ENCODE measurements around the gene PKP4. TPM values are rescaled to one million over a fixed set of nuclear protein-coding genes. Genes with fewer than 3 reads are reported as not detected.

PKP4 gene
- total RNA-seq, 1 experiment from 2014 or later = 147 TPM

- no peak for DNase-seq
- H3K36me3 ChIP-seq (ENCODE audit: control insufficient read depth, insufficient read depth, low read length) = no peaks in the 10 kb centered on the region
- Mint-ChIP-seq H3K27me3 (ENCODE audit: insufficient read depth, unreplicated experiment) (peaks cover 3% of the 10 kb centered on the region), H3K4me1 (ENCODE audit: low read depth, unreplicated experiment) (peaks cover 4% of the 10 kb centered on the region), H3K27ac (ENCODE audit: unreplicated experiment) (no peak overlapping the region), H3K36me3 (ENCODE audit: insufficient read depth, unreplicated experiment) (no peaks in the 10 kb centered on the region), H3K9me3 (ENCODE audit: unreplicated experiment) (peaks cover 18% of the 10 kb centered on the region), H3K4me3 (ENCODE audit: unreplicated experiment) (no peak overlapping the region)
- no peaks in the 10 kb centered on the region for H3K4me1 ChIP-seq
- CTCF ChIA-PET = no interaction called here
- intact Hi-C loops (cut with micrococcal nuclease; ENCODE audit: unreplicated experiment) = no loop called here
- no peak for TF ChIP-seq CTCF (IDR thresholded peaks at IDR 0.05; ENCODE audit: insufficient read depth in 1 of 2, low read depth in 1 of 2, low read length in 1 of 2, severe bottlenecking in 1 of 2, unreplicated experiment in 1 of 2)
- no TSS peak for BruUV-seq (replicated peaks)
- no peaks in the 10 kb centered on the region for H3K27me3 ChIP-seq (replicated peaks; ENCODE audit: control insufficient read depth, insufficient read depth, low read length)
- peaks cover 11% of the 10 kb centered on the region for H3K9me3 ChIP-seq
- POLR2A ChIA-PET = no interaction called here
- no peak overlapping the region for H3K4me3 ChIP-seq (ENCODE audit: low read depth, low read length)
These were observed 260.8 kb downstream of the PKP4 start for GRCh38 chr2:158717366-158718195.

- no peak overlapping the region for H3K27ac Mint-ChIP-seq (ENCODE audit: unreplicated experiment)
- BruUV-seq (replicated peaks) = no TSS peak
These were observed 261.4 kb downstream of the PKP4 start for GRCh38 chr2:158718196-158718585.

DNA sequence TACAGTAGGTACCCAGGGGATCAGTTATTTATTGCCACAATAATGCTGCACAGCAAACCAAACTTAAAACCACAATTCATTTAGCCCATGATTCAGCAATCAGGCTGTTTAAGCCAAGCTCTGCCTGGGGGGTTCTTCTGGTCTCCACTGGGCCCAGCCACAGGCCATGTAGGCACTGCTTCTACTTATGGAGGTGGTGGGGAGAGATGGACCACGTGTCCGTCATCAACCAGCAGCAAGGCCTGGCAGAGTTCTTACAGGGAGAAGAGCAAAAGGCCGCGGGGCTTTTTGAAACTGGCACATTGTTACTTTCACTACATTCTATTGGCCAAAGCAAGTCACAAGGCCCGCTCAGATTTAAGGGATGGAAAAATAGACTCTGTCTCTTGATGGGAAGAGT, 262.1 kb downstream of the PKP4 start:
- CTCF ChIA-PET = no interaction called here
- H3K27ac Mint-ChIP-seq (ENCODE audit: unreplicated experiment) = no peak overlapping the region
- no TSS peak for BruUV-seq (replicated peaks)

More at GRCh38 chr2:158718196-158718585, 261.4 kb downstream of the PKP4 start:
- peaks cover 3% of the 10 kb centered on the region for H3K27me3 Mint-ChIP-seq (ENCODE audit: insufficient read depth, unreplicated experiment)
- Histone ChIP-seq H3K9me3 (peaks cover 6% of the 10 kb centered on the region), H3K36me3 (ENCODE audit: control insufficient read depth, insufficient read depth, low read length) (no peaks in the 10 kb centered on the region), H3K4me1 (peaks cover under 1% of the 10 kb centered on the region; the same call in 1 of the 2 replicates), H3K4me3 (ENCODE audit: low read depth, low read length) (no peak overlapping the region), H3K27me3 (replicated peaks; ENCODE audit: control insufficient read depth, insufficient read depth, low read length) (no peaks in the 10 kb centered on the region)
- ChIA-PET POLR2A (no interaction called here), CTCF (no interaction called here)
- intact Hi-C loops (cut with micrococcal nuclease; ENCODE audit: unreplicated experiment) = no loop called here
- H3K9me3 Mint-ChIP-seq (ENCODE audit: unreplicated experiment) = peaks cover 12% of the 10 kb centered on the region
- DNase-seq = no peak
- no peaks in the 10 kb centered on the region for H3K36me3 Mint-ChIP-seq (ENCODE audit: insufficient read depth, unreplicated experiment)
- H3K4me1 Mint-ChIP-seq (ENCODE audit: low read depth, unreplicated experiment) = peaks cover 4% of the 10 kb centered on the region
- TF ChIP-seq CTCF (IDR thresholded peaks at IDR 0.05; ENCODE audit: insufficient read depth in 1 of 2, low read depth in 1 of 2, low read length in 1 of 2, severe bottlenecking in 1 of 2, unreplicated experiment in 1 of 2) = no peak
- no peak overlapping the region for H3K4me3 Mint-ChIP-seq (ENCODE audit: unreplicated experiment)

More for the DNA sequence above, 262.1 kb downstream of the PKP4 start:
- intact Hi-C loops (cut with micrococcal nuclease; ENCODE audit: unreplicated experiment) = no loop called here
- peaks cover 7% of the 10 kb centered on the region; the same call in 1 of the 2 replicates for H3K4me1 ChIP-seq
- no peaks in the 10 kb centered on the region for H3K27me3 ChIP-seq (replicated peaks; ENCODE audit: control insufficient read depth, insufficient read depth, low read length)
- no peaks in the 10 kb centered on the region for H3K36me3 Mint-ChIP-seq (ENCODE audit: insufficient read depth, unreplicated experiment)
- H3K4me3 Mint-ChIP-seq (ENCODE audit: unreplicated experiment) = no peak overlapping the region
- TF ChIP-seq CTCF (IDR thresholded peaks at IDR 0.05; ENCODE audit: insufficient read depth in 1 of 2, low read depth in 1 of 2, low read length in 1 of 2, severe bottlenecking in 1 of 2, unreplicated experiment in 1 of 2) = no peak
- no peak for DNase-seq
- POLR2A ChIA-PET = no interaction called here
- peaks cover 5% of the 10 kb centered on the region for H3K9me3 Mint-ChIP-seq (ENCODE audit: unreplicated experiment)
- H3K27me3 Mint-ChIP-seq (ENCODE audit: insufficient read depth, unreplicated experiment) = peaks cover 3% of the 10 kb centered on the region
- H3K36me3 ChIP-seq (ENCODE audit: control insufficient read depth, insufficient read depth, low read length) = no peaks in the 10 kb centered on the region
- peaks cover 8% of the 10 kb centered on the region for H3K4me1 Mint-ChIP-seq (ENCODE audit: low read depth, unreplicated experiment)
- H3K4me3 ChIP-seq (ENCODE audit: low read depth, low read length) = no peak overlapping the region
- no peaks in the 10 kb centered on the region; the same call in 1 of the 2 replicates for H3K9me3 ChIP-seq
